IPS DF 6.9 (cell line): ENCODE results near the gene ACSF2.

Experiments
- DNase-seq: peaks from one replicate; pipeline ENCODE4 v3.0.0-alpha.2; 2013; ENCODE audit warnings: low read depth, low spot score
- H3K27ac ChIP-seq: one replicate; pipeline ENCODE4 v1.5.1; 2013; ENCODE audit warnings: low read length, control low read depth
- H3K27me3 ChIP-seq: 2 replicates; pipeline ENCODE4 v1.6.1; 2013; ENCODE audit warnings: mild to moderate bottlenecking, low read length; ENCODE audit not compliant: control insufficient read depth, insufficient read depth
- H3K36me3 ChIP-seq: 2 replicates; pipeline ENCODE4 v1.6.1; 2013; ENCODE audit warnings: low read length; ENCODE audit not compliant: control insufficient read depth, insufficient read depth
- H3K4me1 ChIP-seq: 2 replicates; pipeline ENCODE4 v1.6.1; 2013; ENCODE audit warnings: low read length; ENCODE audit not compliant: control insufficient read depth, insufficient read depth
- H3K4me3 ChIP-seq: 2 replicates; pipeline ENCODE4 v1.5.1; 2013; ENCODE audit warnings: mild to moderate bottlenecking, low read length
- H3K9me3 ChIP-seq: 2 replicates; pipeline ENCODE4 v1.6.1; 2013; ENCODE audit warnings: low read length, inconsistent platforms; ENCODE audit not compliant: control insufficient read depth, insufficient read depth
- WGBS: extraction: QIAGEN DNeasy Blood & Tissue Kit; methylation state at CpG from one replicate; pipeline ENCODE4 v1.1.7; 2013; ENCODE audit warnings: mixed read lengths, missing lambda C conversion rate; ENCODE audit not compliant: insufficient read length, insufficient coverage; 5-methylcytosine and 5-hydroxymethylcytosine counted together

Gene ACSF2

DNA sequence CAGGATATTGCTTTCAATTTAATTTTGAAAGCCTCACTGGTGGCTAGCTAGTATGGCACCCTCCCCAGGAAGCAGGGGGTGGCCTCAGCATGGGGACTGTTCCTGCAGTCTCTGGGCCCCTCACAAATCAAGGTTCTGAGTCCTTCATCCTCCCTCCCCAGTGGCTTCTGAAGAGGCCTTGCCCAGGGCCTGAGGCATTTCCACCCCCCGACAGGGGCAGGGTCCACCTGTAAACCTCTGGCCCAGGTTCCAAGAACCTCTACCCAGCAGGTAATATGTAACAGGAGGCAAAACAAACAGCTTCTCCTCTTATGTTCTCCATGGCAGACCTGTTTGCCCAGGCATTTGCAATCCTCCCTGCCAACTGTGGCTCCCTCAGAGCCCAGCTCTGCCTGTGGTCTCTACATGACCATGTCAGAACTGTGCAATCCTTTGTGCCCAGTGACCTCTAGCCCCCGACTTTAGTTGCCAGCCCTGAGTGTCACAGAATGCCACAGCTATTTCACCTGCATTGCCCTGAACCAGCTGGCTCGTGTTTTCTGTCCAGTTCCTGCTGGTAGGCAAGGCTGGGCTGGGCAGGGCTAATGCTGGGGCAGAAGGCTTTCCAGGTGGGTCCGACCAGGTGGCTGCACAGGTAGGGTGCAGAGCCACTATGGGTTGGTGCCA, 14.3 kb downstream of the ACSF2 start:
- no CpG with 5 or more reads among the region's 4 CpGs for WGBS
- Histone ChIP-seq H3K27me3 (no peaks in the 10 kb centered on the region), H3K9me3 (no peaks in the 10 kb centered on the region)

DNA sequence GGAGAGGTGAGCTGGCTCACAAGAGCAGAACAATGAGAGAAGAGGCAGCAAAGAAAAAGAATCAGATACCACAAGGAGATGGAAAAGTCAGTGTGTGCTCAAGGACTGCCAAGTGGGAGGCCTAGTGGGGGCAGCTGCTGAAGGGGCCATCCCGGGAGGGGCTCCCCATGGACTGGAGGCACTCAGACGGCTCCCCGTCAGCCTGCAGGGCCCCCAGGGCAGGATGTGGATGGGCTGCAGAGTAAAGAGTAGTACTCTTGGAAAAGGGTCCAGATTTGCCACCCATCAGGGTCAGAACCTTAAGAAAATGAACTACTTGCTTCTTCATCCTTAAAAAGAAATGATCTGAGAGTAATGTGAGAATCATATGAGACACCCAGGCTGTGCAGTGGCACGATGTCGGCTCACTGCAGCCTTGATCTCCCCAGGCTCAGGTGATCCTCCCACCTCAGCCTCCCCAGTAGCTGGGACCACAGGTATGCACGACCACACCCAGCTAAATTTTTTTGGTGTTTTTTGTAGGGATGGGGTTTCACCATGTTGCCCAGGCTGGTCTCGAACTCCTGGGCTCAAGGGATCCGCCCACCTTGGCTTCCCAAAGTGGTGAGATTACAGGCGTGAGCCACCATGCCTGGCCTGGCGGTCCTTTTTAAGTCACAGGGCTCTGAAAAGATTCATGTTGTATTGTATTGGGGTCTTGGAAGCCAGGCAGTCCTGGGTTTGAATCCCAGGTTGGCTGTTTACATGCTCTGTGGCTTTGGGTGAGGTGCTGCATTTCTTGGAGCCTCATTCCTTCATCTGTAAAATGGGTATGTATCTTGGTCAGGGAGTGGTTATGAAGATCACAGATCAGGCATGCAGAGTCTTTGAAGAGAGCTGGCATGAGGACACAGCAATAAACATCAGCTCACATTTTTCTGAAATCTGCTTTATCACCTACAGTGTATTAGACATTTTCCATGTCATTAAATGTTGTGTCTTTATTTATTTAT, 15.1 kb downstream of the ACSF2 start:
- DNase-seq = no peak
- H3K9me3 ChIP-seq = no peaks in the 10 kb centered on the region
- H3K27ac ChIP-seq = no peak overlapping the region
- H3K4me3 ChIP-seq = no peak overlapping the region
- no CpG with 5 or more reads among the region's 10 CpGs for WGBS
- no peaks in the 10 kb centered on the region for H3K27me3 ChIP-seq
- H3K4me1 ChIP-seq = peaks cover 2% of the 10 kb centered on the region; the same call in 1 of the 2 replicates
- no peaks in the 10 kb centered on the region; the same call in 1 of the 2 replicates for H3K36me3 ChIP-seq

More for the DNA sequence above, 14.3 kb downstream of the ACSF2 start:
- peaks cover 2% of the 10 kb centered on the region; the same call in 1 of the 2 replicates for H3K4me1 ChIP-seq
- no peak for DNase-seq
- H3K27ac ChIP-seq = no peak overlapping the region
- no peak overlapping the region for H3K4me3 ChIP-seq
- no peaks in the 10 kb centered on the region; the same call in 1 of the 2 replicates for H3K36me3 ChIP-seq

- no CpG with 5 or more reads among the region's 3 CpGs for WGBS
- H3K4me3 ChIP-seq = no peak overlapping the region
Observed at GRCh38 chr17:50443505-50443974, 17.5 kb downstream of the ACSF2 start.

GRCh38 chr17:50444841-50445715, 19.1 kb downstream of the ACSF2 start:
- no CpG with 5 or more reads among the region's 6 CpGs for WGBS
- no peak overlapping the region for H3K4me3 ChIP-seq
- no peak for DNase-seq
- H3K4me1 ChIP-seq = peaks cover 2% of the 10 kb centered on the region; the same call in 1 of the 2 replicates
- no peaks in the 10 kb centered on the region; the same call in 1 of the 2 replicates for H3K36me3 ChIP-seq
- H3K9me3 ChIP-seq = no peaks in the 10 kb centered on the region
- no peak overlapping the region for H3K27ac ChIP-seq
- H3K27me3 ChIP-seq = no peaks in the 10 kb centered on the region

More at GRCh38 chr17:50443505-50443974, 17.5 kb downstream of the ACSF2 start:
- DNase-seq = no peak
- peaks cover 2% of the 10 kb centered on the region; the same call in 1 of the 2 replicates for H3K4me1 ChIP-seq
- H3K27me3 ChIP-seq = no peaks in the 10 kb centered on the region
- H3K9me3 ChIP-seq = no peaks in the 10 kb centered on the region
- H3K27ac ChIP-seq = no peak overlapping the region
- no peaks in the 10 kb centered on the region; the same call in 1 of the 2 replicates for H3K36me3 ChIP-seq

DNA sequence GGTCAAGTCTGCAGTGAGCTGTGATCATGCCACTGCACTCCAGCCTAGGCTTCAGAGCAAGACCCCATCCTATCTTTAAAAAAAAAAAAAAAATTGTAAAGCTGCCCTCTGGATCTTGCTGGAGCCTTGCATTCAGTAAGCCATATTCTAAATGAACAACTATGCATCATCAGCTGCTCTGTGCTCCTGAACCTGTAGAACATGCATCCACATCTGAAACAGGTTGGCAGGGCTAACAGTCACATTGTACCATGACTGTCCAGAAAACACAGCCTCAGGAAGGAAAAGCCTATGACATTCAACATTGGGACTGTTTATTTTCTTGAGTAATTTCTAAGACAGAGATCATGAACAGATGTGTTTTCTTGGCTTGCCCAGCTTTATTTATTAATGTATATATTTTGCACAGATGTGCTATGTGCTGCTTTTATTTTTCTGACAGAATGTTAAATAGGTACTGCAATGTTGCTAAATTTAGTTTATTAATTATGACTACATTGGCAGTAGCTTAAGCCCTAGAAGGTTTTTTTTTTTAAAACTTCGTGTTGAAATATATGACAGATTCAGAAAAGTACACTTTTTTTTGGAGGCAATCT, 19.8 kb downstream of the ACSF2 start:
- no peak overlapping the region for H3K27ac ChIP-seq
- H3K36me3 ChIP-seq = no peaks in the 10 kb centered on the region; the same call in 1 of the 2 replicates
- H3K4me3 ChIP-seq = no peak overlapping the region
- H3K27me3 ChIP-seq = no peaks in the 10 kb centered on the region
- no peak for DNase-seq
- H3K9me3 ChIP-seq = no peaks in the 10 kb centered on the region
- WGBS = no CpG with 5 or more reads among the region's 1 CpG
- no peaks in the 10 kb centered on the region; the same call in 1 of the 2 replicates for H3K4me1 ChIP-seq

- no CpG with 5 or more reads among the region's 7 CpGs for WGBS
- no peaks in the 10 kb centered on the region for H3K9me3 ChIP-seq
- H3K4me3 ChIP-seq = no peak overlapping the region
- H3K27ac ChIP-seq = no peak overlapping the region
- H3K36me3 ChIP-seq = no peaks in the 10 kb centered on the region
- no peak for DNase-seq
- H3K4me1 ChIP-seq = no peaks in the 10 kb centered on the region; the same call in 1 of the 2 replicates
- H3K27me3 ChIP-seq = no peaks in the 10 kb centered on the region
Observed at GRCh38 chr17:50447870-50448595, 22.0 kb downstream of the ACSF2 start.

- Histone ChIP-seq H3K4me3 (no peak overlapping the region), H3K27ac (no peak overlapping the region), H3K4me1 (no peaks in the 10 kb centered on the region), H3K9me3 (no peaks in the 10 kb centered on the region), H3K27me3 (no peaks in the 10 kb centered on the region), H3K36me3 (no peaks in the 10 kb centered on the region)
- no CpG with 5 or more reads among the region's 2 CpGs for WGBS
- no peak for DNase-seq
Observed at GRCh38 chr17:50448643-50449042, 22.6 kb downstream of the ACSF2 start.

GRCh38 chr17:50451943-50452629, 26.1 kb downstream of the ACSF2 start:
- Histone ChIP-seq H3K27me3 (no peaks in the 10 kb centered on the region), H3K4me3 (no peak overlapping the region), H3K27ac (no peak overlapping the region), H3K36me3 (no peaks in the 10 kb centered on the region), H3K4me1 (no peaks in the 10 kb centered on the region), H3K9me3 (no peaks in the 10 kb centered on the region)
- DNase-seq = no peak
- WGBS = no CpG with 5 or more reads among the region's 7 CpGs
